Kasumi-1 (cell line): ENCODE data around the gene FER1L5.

Experiments
- DNase-seq, 2 experiments: peaks; one replicate each; lab custom pipeline; 2025; lab: John Stamatoyannopoulos, UW

Gene FER1L5

GRCh38 chr2:96751800-96752199 is 109.2 kb downstream of the FER1L5 start:
- DNase-seq: no peak

- DNase-seq: no peak
Measured at GRCh38 chr2:96753661-96754282, 111.2 kb downstream of the FER1L5 start.

DNA sequence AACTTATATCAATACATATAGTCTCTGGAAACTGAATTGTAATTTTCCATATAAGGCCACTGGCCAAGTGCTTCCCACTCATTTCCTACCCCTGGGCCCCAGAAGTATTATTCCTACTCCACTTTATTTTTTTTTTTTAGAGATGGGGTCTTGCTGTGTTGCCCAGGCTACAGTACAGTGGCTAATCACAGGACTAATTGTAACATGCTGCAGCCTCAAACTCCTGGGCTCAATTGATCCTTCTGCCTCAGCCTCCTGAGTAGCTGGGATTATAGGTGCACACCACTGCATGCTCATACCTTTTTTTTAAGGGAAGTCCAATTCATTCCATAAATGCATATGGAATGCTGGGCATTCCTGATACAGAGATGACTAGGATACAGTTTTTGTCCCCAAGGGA is 111.8 kb downstream of the FER1L5 start:
- DNase-seq: no peak
